Epithelial cell of esophagus (primary cell): ENCODE measurements around the gene HYCC2.
"Not testable (repeated sequence)": the region's sequence is repeated elsewhere in the genome, so short reads cannot be mapped to it uniquely, and the experiment has no call there.

Experiments
- DNase-seq: peaks from one replicate; pipeline ENCODE4 v3.0.0; 2010; ENCODE audit warnings: low read depth
- H3K4me3 ChIP-seq: 2 replicates; pipeline ENCODE4 v1.5.1; 2011; ENCODE audit warnings: mild to moderate bottlenecking, low read length, control low read depth
- CTCF ChIP-seq: IDR thresholded peaks from 2 replicates; pipeline ENCODE4 v1.5.1; 2011; ENCODE audit warnings: low read depth, mild to moderate bottlenecking, low read length, control low read depth, inconsistent platforms; ENCODE audit not compliant: insufficient read depth; ENCODE audit errors: missing control alignments

HYCC2 gene

GRCh38 chr2:201071479-201072200, at the start of gene HYCC2, which contains the start of gene NDUFB3:
Gene HYCC2, minus strand, starts transcription at chr2:201071671. Its CDS starts 47,662 bp downstream, at chr2:201024009.
Gene NDUFB3, plus strand, starts transcription at chr2:201072001. Its CDS starts 6,882 bp downstream, at chr2:201078883.
- peak; percentile 40 for TF ChIP-seq CTCF
- peak; percentile 97 for DNase-seq

GRCh38 chr2:201118961-201119854, 47.7 kb upstream of the HYCC2 start:
- DNase-seq, result no peak
- TF ChIP-seq CTCF, result no peak
- H3K4me3 ChIP-seq, result peak overlapping the region; percentile 85

More at GRCh38 chr2:201071479-201072200, at the start of gene HYCC2, which contains the start of gene NDUFB3:
- H3K4me3 ChIP-seq, result peak within 1 kb of the TSS; percentile 91

GRCh38 chr2:201118121-201118960, 46.9 kb upstream of the HYCC2 start:
- peak; percentile 41 for TF ChIP-seq CTCF
- peak overlapping the region; percentile 85 for H3K4me3 ChIP-seq
- DNase-seq, result peak; percentile 95

GRCh38 chr2:201117735-201118094, 46.2 kb upstream of the HYCC2 start:
- not testable (repeated sequence) for DNase-seq
- peak overlapping the region; percentile 85 for H3K4me3 ChIP-seq

GRCh38 chr2:201116959-201117734, 45.7 kb upstream of the HYCC2 start:
- DNase-seq, result peak; percentile 83
- TF ChIP-seq CTCF, result peak; percentile 32
- peak overlapping the region; percentile 85 for H3K4me3 ChIP-seq

GRCh38 chr2:201116115-201116958, 44.9 kb upstream of the HYCC2 start, which contains the start of gene CFLAR:
Gene CFLAR, plus strand, starts transcription at chr2:201116164. Its CDS starts 13,702 bp downstream, at chr2:201129866.
- H3K4me3 ChIP-seq, result peak within 1 kb of the TSS; percentile 85
- TF ChIP-seq CTCF, result no peak
- peak; percentile 83 for DNase-seq
